Measurements from ENCODE around the gene AGAP2. TPM values are rescaled to one million over a fixed set of nuclear protein-coding genes. Genes with fewer than 3 reads are reported as not detected.

The AGAP2 gene
- total and polyA plus RNA-seq, 2 donors (not counting 1 experiment from before 2014, with no cell fraction given), result 22.2 to 27.0 TPM

DNA sequence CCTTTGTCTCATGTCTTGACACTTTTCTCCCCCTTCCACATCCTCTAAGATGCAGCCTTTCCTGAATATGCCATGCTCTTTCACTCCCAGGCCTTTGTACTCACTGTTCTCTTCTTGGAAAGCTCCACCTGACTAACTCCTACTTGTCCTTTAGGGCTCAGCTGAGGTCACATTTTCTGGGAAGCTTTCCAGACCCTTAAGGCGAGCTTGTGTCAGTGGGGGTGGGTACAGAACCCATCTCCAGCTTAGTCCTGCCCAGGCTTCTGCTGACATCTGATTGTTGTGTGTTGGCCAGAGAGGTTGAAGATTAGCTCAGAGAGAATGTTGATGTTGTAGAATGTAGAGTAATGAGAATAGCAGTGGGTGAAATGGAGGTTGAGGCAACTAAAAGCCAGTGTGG lies 41.2 kb upstream of the AGAP2 start:
- ATAC-seq (ENCODE audit: low read depth) (no peak), DNase-seq (no peak)
- POLR2A ChIA-PET, result no interaction called here
- H3K4me2 ChIP-seq (replicated peaks; ENCODE audit: low read depth, low read length, poor library complexity, severe bottlenecking), result no peak overlapping the region
- Mint-ChIP-seq H3K4me3 (no peak overlapping the region), H3K27ac (no peak overlapping the region), H3K4me1 (peaks cover 18% of the 10 kb centered on the region), H3K9me3 (ENCODE audit: insufficient read depth) (no peaks in the 10 kb centered on the region), H3K27me3 (no peaks in the 10 kb centered on the region)
- no peak overlapping the region for H3K9ac ChIP-seq (ENCODE audit: low read length)
- H3K9me3 ChIP-seq (ENCODE audit: control extremely low read depth in 1 of 3, control insufficient read depth in 2 of 3, insufficient read depth in 1 of 3, low read length in 2 of 3), result no peaks in the 10 kb centered on the region
- H3K4me1 ChIP-seq (ENCODE audit: control insufficient read depth in 2 of 2, insufficient read depth in 2 of 2, low read length in 2 of 2), result peaks cover 9 to 17% of the 10 kb centered on the region in 2 donors
- H3K36me3 ChIP-seq (replicated peaks in 1 of 2; ENCODE audit: control extremely low read depth in 1 of 2, control insufficient read depth in 1 of 2, extremely low read depth in 1 of 2, insufficient read depth in 2 of 2, low read length in 1 of 2), result no peaks in the 10 kb centered on the region
- intact Hi-C loops (cut with micrococcal nuclease), result loop anchor here (5.0 kb wide), 1 partner anchor 37 kb away; no protein-coding TSS in a partner anchor
- H3K79me2 ChIP-seq (ENCODE audit: control insufficient read depth, insufficient read depth, low read length), result peaks cover 20% of the 10 kb centered on the region
- H2AFZ ChIP-seq (ENCODE audit: insufficient read depth, low read depth, low read length, poor library complexity, severe bottlenecking), result no peak overlapping the region
- H3K4me3 ChIP-seq (ENCODE audit: control extremely low read depth in 1 of 5, extremely low read depth in 1 of 5, insufficient read depth in 1 of 5, low read depth in 2 of 5, low read length in 4 of 5), result no peak overlapping the region
- TF ChIP-seq, protein P1, sequence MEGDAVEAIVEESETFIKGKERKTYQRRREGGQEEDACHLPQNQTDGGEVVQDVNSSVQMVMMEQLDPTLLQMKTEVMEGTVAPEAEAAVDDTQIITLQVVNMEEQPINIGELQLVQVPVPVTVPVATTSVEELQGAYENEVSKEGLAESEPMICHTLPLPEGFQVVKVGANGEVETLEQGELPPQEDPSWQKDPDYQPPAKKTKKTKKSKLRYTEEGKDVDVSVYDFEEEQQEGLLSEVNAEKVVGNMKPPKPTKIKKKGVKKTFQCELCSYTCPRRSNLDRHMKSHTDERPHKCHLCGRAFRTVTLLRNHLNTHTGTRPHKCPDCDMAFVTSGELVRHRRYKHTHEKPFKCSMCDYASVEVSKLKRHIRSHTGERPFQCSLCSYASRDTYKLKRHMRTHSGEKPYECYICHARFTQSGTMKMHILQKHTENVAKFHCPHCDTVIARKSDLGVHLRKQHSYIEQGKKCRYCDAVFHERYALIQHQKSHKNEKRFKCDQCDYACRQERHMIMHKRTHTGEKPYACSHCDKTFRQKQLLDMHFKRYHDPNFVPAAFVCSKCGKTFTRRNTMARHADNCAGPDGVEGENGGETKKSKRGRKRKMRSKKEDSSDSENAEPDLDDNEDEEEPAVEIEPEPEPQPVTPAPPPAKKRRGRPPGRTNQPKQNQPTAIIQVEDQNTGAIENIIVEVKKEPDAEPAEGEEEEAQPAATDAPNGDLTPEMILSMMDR (IDR thresholded peaks at IDR 0.05), result no peak
- TF ChIP-seq EZH2 (IDR thresholded peaks at IDR 0.05; ENCODE audit: borderline replicate concordance, insufficient read depth, low read depth, low read length, poor library complexity, severe bottlenecking), result no peak
- no peaks in the 10 kb centered on the region for H4K20me1 ChIP-seq (ENCODE audit: control insufficient read depth, insufficient read depth, low read length, poor library complexity, severe bottlenecking)
- 100% methylated on average over 1 of the region's 1 CpG for WGBS (ENCODE audit: insufficient coverage)
- H3K27ac ChIP-seq (ENCODE audit: low read length in 2 of 2), result no peak overlapping the region
- CTCF ChIA-PET, result interaction anchor here (1.3 to 6.9 kb wide), 4 partner anchors 14 to 125 kb away, joined by 4 to 59 read pairs (median 6); no protein-coding TSS in a partner anchor
- H3K27me3 ChIP-seq (replicated peaks in 1 of 4; ENCODE audit: control extremely low read depth in 1 of 4, control insufficient read depth in 3 of 4, insufficient read depth in 4 of 4, low read length in 3 of 4), result no peaks in the 10 kb centered on the region

DNA sequence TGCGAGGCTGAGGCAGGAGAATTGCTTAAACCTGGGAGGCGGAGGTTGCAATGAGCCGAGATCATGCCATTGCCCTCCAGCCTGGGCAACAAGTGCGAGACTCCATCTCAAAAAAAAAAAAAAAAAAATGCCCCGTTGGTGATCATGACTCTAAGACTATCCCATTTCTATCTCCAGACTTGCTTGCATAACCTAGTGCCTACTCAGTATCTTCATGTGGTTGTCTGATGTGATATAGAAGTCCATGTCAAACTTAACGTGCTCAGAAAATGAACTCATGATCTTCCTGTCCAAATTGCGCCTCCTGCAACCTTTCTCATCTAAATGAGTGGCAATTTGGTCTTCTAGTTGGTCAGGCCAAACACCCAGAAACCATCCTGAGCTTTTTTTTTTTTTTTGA lies 39.4 kb upstream of the AGAP2 start:
- Histone ChIP-seq H2AFZ (ENCODE audit: insufficient read depth, low read depth, low read length, poor library complexity, severe bottlenecking) (no peak overlapping the region), H3K36me3 (replicated peaks in 1 of 2; ENCODE audit: control extremely low read depth in 1 of 2, control insufficient read depth in 1 of 2, extremely low read depth in 1 of 2, insufficient read depth in 2 of 2, low read length in 1 of 2) (no peaks in the 10 kb centered on the region), H4K20me1 (ENCODE audit: control insufficient read depth, insufficient read depth, low read length, poor library complexity, severe bottlenecking) (no peaks in the 10 kb centered on the region), H3K4me2 (replicated peaks; ENCODE audit: low read depth, low read length, poor library complexity, severe bottlenecking) (no peak overlapping the region), H3K27ac (ENCODE audit: low read length in 2 of 2) (no peak overlapping the region), H3K4me1 (ENCODE audit: control insufficient read depth in 2 of 2, insufficient read depth in 2 of 2, low read length in 2 of 2) (peaks cover 6 to 7% of the 10 kb centered on the region in 2 donors), H3K27me3 (replicated peaks in 1 of 4; ENCODE audit: control extremely low read depth in 1 of 4, control insufficient read depth in 3 of 4, insufficient read depth in 4 of 4, low read length in 3 of 4) (no peaks in the 10 kb centered on the region), H3K79me2 (ENCODE audit: control insufficient read depth, insufficient read depth, low read length) (peaks cover 4% of the 10 kb centered on the region), H3K4me3 (ENCODE audit: control extremely low read depth in 1 of 5, extremely low read depth in 1 of 5, insufficient read depth in 1 of 5, low read depth in 2 of 5, low read length in 4 of 5) (no peak overlapping the region), H3K9ac (ENCODE audit: low read length) (no peak overlapping the region), H3K9me3 (ENCODE audit: control extremely low read depth in 1 of 3, control insufficient read depth in 2 of 3, insufficient read depth in 1 of 3, low read length in 2 of 3) (no peaks in the 10 kb centered on the region)
- H3K4me3 Mint-ChIP-seq, result no peak overlapping the region
- CTCF ChIA-PET, result interaction anchor here (0.7 to 1.0 kb wide), 2 partner anchors 22 to 25 kb away, joined by 3 read pairs; no protein-coding TSS in a partner anchor
- POLR2A ChIA-PET, result interaction anchor here (0.7 kb wide), 1 partner anchor 1308 kb away, joined by 6 read pairs; no protein-coding TSS in a partner anchor
- intact Hi-C loops (cut with micrococcal nuclease), result no loop called here
- no peaks in the 10 kb centered on the region for H3K9me3 Mint-ChIP-seq (ENCODE audit: insufficient read depth)
- H3K4me1 Mint-ChIP-seq, result peaks cover 9% of the 10 kb centered on the region
- DNase-seq (no peak), ATAC-seq (ENCODE audit: low read depth) (no peak)
- H3K27me3 Mint-ChIP-seq, result no peaks in the 10 kb centered on the region
- TF ChIP-seq, protein P1 (IDR thresholded peaks at IDR 0.05), result no peak
- TF ChIP-seq EZH2 (IDR thresholded peaks at IDR 0.05; ENCODE audit: borderline replicate concordance, insufficient read depth, low read depth, low read length, poor library complexity, severe bottlenecking), result no peak
- WGBS (ENCODE audit: insufficient coverage), result 100% methylated on average over 3 of the region's 7 CpGs
- no peak overlapping the region for H3K27ac Mint-ChIP-seq
